Motor neuron (in vitro differentiated cells): Measurements from ENCODE around the gene SSBP2. TPM values are rescaled to one million over a fixed set of nuclear protein-coding genes. Genes with fewer than 3 reads are reported as not detected.
"Not testable (repeated sequence)": the region's sequence is repeated elsewhere in the genome, so short reads cannot be mapped to it uniquely, and the experiment has no call there.

Experiments used
- ATAC-seq, 8 experiments: fragments of 200-7000 bp; cut with Tn5 transposase; replicated peaks in 6 of 8; 2 replicates each; pipeline ENCODE4 v1.8.0; 2021; ENCODE audit warnings: mild to moderate bottlenecking in 8 of 8, moderate library complexity in 8 of 8
- H3K27ac ChIP-seq, 2 donors: fragments of 250-450 bp; sonication (Bioruptor Pico); 2 replicates each; pipeline ENCODE4 v1.9.0; 2021; ENCODE audit warnings: antibody characterized with exemption in 2 of 2, mild to moderate bottlenecking in 2 of 2, moderate library complexity in 1 of 2
- H3K4me1 ChIP-seq, 2 donors: fragments of 250-450 bp; sonication (Bioruptor Pico); replicated peaks in 1 of 2; 2 replicates each; pipeline ENCODE4 v1.6.1; 2021; ENCODE audit warnings: antibody characterized with exemption in 2 of 2, mild to moderate bottlenecking in 2 of 2, moderate library complexity in 1 of 2
- H3K4me3 ChIP-seq, 5 donors: fragments of 250-450 bp; sonication (Bioruptor Pico); 2 replicates each; pipeline ENCODE4 v1.9.0; 2021; ENCODE audit warnings: antibody characterized with exemption in 5 of 5, mild to moderate bottlenecking in 5 of 5, moderate library complexity in 4 of 5
- WGBS, 10 experiments: fragments of 450-650 bp; shearing (Covaris generic); methylation state at CpG; one replicate each; pipeline ENCODE4 v1.0.0; 2022; 5-methylcytosine and 5-hydroxymethylcytosine counted together
- in situ Hi-C, 9 experiments: fragments of 400-800 bp; cut with MboI; loops; one replicate each; pipeline ENCODE4 v1.15.0; 2021; ENCODE audit warnings: low sequenced_read_pairs in 9 of 9, low pct_unique_long_range_greater_than_20kb in 2 of 9; ENCODE audit not compliant: unreplicated experiment in 9 of 9
- total RNA-seq, 8 experiments: library from RNA; unstranded; fragments of 300-600 nt; gene quantifications; 2 replicates each; pipeline versions ENCODE4 v1.2.3 to v1.2.4, GENCODE V29; 2022

SSBP2 gene
- total RNA-seq, 8 experiments from 2014 or later, result 18.3 to 129 (median 61.7) TPM

GRCh38 chr5:81601919-81602318, 149.0 kb downstream of the SSBP2 start:
- Histone ChIP-seq H3K27ac (no peak overlapping the region), H3K4me1 (peaks cover 6 to 17% of the 10 kb centered on the region in 2 donors), H3K4me3 (no peak overlapping the region)
- ATAC-seq, result no peak
- WGBS, 10 experiments, result 20 to 100% (median 96%) methylated on average over 1 of the region's 1 CpG; no CpG with 5 or more reads in 4 of the 10 experiments
- in situ Hi-C loops, result no loop called here

GRCh38 chr5:81592085-81592484, 158.8 kb downstream of the SSBP2 start:
- H3K4me3 ChIP-seq, ATAC-seq, H3K4me1 ChIP-seq, in situ Hi-C loops, H3K27ac ChIP-seq: not testable (repeated sequence)
- WGBS, 10 experiments, result 100% methylated on average over 3 of the region's 10 CpGs; no CpG with 5 or more reads in 9 of the 10 experiments

- no peak for ATAC-seq
- in situ Hi-C loops, result no loop called here
- WGBS, 10 experiments, result 61 to 100% (median 89%) methylated on average over 1 to 5 of the region's 6 CpGs
- H3K27ac ChIP-seq, result no peak overlapping the region
- H3K4me3 ChIP-seq, result no peak overlapping the region
- no peaks in the 10 kb centered on the region for H3K4me1 ChIP-seq
Measured at GRCh38 chr5:81590498-81591384, 160.2 kb downstream of the SSBP2 start.

- ATAC-seq, result peak; percentile 47 to 100 (median 99)
- in situ Hi-C loops, result no loop called here
- peak overlapping the region in 1 of 2 donors; percentile 49 for H3K27ac ChIP-seq
- WGBS, 10 experiments, result 0 to 86% (median 18%) methylated on average over 1 of the region's 1 CpG; no CpG with 5 or more reads in 2 of the 10 experiments
- no peak overlapping the region for H3K4me3 ChIP-seq
- peaks cover 0 to 16% of the 10 kb centered on the region in 2 donors for H3K4me1 ChIP-seq
Measured at GRCh38 chr5:81579262-81579924, 171.5 kb downstream of the SSBP2 start.

GRCh38 chr5:81577091-81577490, 173.8 kb downstream of the SSBP2 start:
- H3K27ac ChIP-seq, result no peak overlapping the region
- H3K4me3 ChIP-seq, result no peak overlapping the region
- H3K4me1 ChIP-seq, result peaks cover 0 to 16% of the 10 kb centered on the region in 2 donors
- in situ Hi-C loops, result no loop called here
- WGBS, 10 experiments, result 71 to 100% (median 98%) methylated on average over 1 to 3 of the region's 3 CpGs
- ATAC-seq, result no peak

- ATAC-seq, result no peak
- peaks cover 0 to 16% of the 10 kb centered on the region in 2 donors for H3K4me1 ChIP-seq
- no peak overlapping the region for H3K27ac ChIP-seq
- WGBS, 10 experiments, result 63 to 100% (median 92%) methylated on average over 1 of the region's 1 CpG; no CpG with 5 or more reads in 1 of the 10 experiments
- in situ Hi-C loops, result no loop called here
- no peak overlapping the region for H3K4me3 ChIP-seq
Measured at GRCh38 chr5:81575924-81576323, 175.0 kb downstream of the SSBP2 start.

GRCh38 chr5:81572201-81572600, 178.7 kb downstream of the SSBP2 start:
- H3K4me3 ChIP-seq, result no peak overlapping the region
- ATAC-seq, result no peak
- in situ Hi-C loops, result no loop called here
- no peaks in the 10 kb centered on the region for H3K4me1 ChIP-seq
- no peak overlapping the region for H3K27ac ChIP-seq

GRCh38 chr5:81558188-81558587, 192.7 kb downstream of the SSBP2 start:
- no peak for ATAC-seq
- 40 to 100% (median 83%) methylated on average over 1 of the region's 1 CpG; no CpG with 5 or more reads in 3 of the 10 experiments for WGBS, 10 experiments
- in situ Hi-C loops, result no loop called here
- Histone ChIP-seq H3K27ac (no peak overlapping the region), H3K4me3 (no peak overlapping the region), H3K4me1 (peaks cover 0 to 2% of the 10 kb centered on the region in 2 donors)

- no peak overlapping the region for H3K4me3 ChIP-seq
- peaks cover 0 to 2% of the 10 kb centered on the region in 2 donors for H3K4me1 ChIP-seq
- in situ Hi-C loops, result no loop called here
- ATAC-seq, result no peak
- H3K27ac ChIP-seq, result no peak overlapping the region
Measured at GRCh38 chr5:81556809-81557208, 194.1 kb downstream of the SSBP2 start.

GRCh38 chr5:81555865-81556264, 195.0 kb downstream of the SSBP2 start:
- ATAC-seq, result no peak
- WGBS, 10 experiments, result 72 to 100% (median 100%) methylated on average over 1 to 2 of the region's 2 CpGs; no CpG with 5 or more reads in 1 of the 10 experiments
- in situ Hi-C loops, result no loop called here
- peaks cover 0 to 2% of the 10 kb centered on the region in 2 donors for H3K4me1 ChIP-seq
- no peak overlapping the region for H3K4me3 ChIP-seq
- H3K27ac ChIP-seq, result no peak overlapping the region

- Histone ChIP-seq H3K4me3 (no peak overlapping the region), H3K4me1 (peaks cover 0 to 2% of the 10 kb centered on the region in 2 donors), H3K27ac (no peak overlapping the region)
- no peak for ATAC-seq
- 50 to 100% (median 84%) methylated on average over 1 of the region's 1 CpG; no CpG with 5 or more reads in 2 of the 10 experiments for WGBS, 10 experiments
- in situ Hi-C loops, result no loop called here
Measured at GRCh38 chr5:81554647-81555046, 196.2 kb downstream of the SSBP2 start.

GRCh38 chr5:81553567-81554212, 197.2 kb downstream of the SSBP2 start:
- no peak for ATAC-seq
- in situ Hi-C loops, result no loop called here
- Histone ChIP-seq H3K27ac (no peak overlapping the region), H3K4me3 (no peak overlapping the region), H3K4me1 (peaks cover 0 to 2% of the 10 kb centered on the region in 2 donors)
- WGBS, 10 experiments, result 11 to 90% (median 67%) methylated on average over 1 of the region's 1 CpG; no CpG with 5 or more reads in 3 of the 10 experiments
